MCF 10A (cell line): Measurements from ENCODE around the gene NFIB. TPM values are rescaled to one million over a fixed set of nuclear protein-coding genes. Genes with fewer than 3 reads are reported as not detected.

ENCODE experiments used
- BruUV-seq: library from RNA; stranded (reverse); fragments of 400-500 nt; replicated peaks from 2 replicates; lab custom pipeline; 2021; lab: Mats Ljungman, UMichigan
- CTCF ChIA-PET: fragments of 300-600 bp; sonication (Branson Sonifier 250); formaldehyde crosslinking; extraction: SDS; loops from one replicate; lab custom pipeline; 2021; ENCODE audit warnings: antibody characterized with exemption, inconsistent platforms; lab: Yijun Ruan, JAX
- POLR2A ChIA-PET: fragments of 300-600, 350-650 bp; sonication (Branson Sonifier 250); formaldehyde crosslinking; extraction: SDS; loops from one replicate; lab custom pipeline; 2020; ENCODE audit warnings: antibody characterized with exemption, inconsistent platforms; lab: Yijun Ruan, JAX
- DNase-seq: peaks from one replicate; pipeline ENCODE4 v3.0.0-alpha.2; 2018; ENCODE audit not compliant: unreplicated experiment
- H3K27ac Mint-ChIP-seq: one replicate; pipeline ENCODE4 v1.8.0; 2022; ENCODE audit warnings: mild to moderate bottlenecking, low read depth, mixed read lengths; ENCODE audit not compliant: unreplicated experiment
- H3K27me3 Mint-ChIP-seq: one replicate; pipeline ENCODE4 v1.8.0; 2022; ENCODE audit warnings: mixed read lengths; ENCODE audit not compliant: insufficient read depth, unreplicated experiment
- H3K36me3 Mint-ChIP-seq: one replicate; pipeline ENCODE4 v1.8.0; 2022; ENCODE audit warnings: mild to moderate bottlenecking, moderate library complexity, mixed read lengths; ENCODE audit not compliant: insufficient read depth, unreplicated experiment
- H3K4me1 Mint-ChIP-seq: one replicate; pipeline ENCODE4 v1.8.0; 2022; ENCODE audit warnings: mixed read lengths; ENCODE audit not compliant: insufficient read depth, unreplicated experiment
- H3K4me3 Mint-ChIP-seq: one replicate; pipeline ENCODE4 v1.8.0; 2022; ENCODE audit warnings: mild to moderate bottlenecking, moderate library complexity, mixed read lengths; ENCODE audit not compliant: unreplicated experiment
- H3K9me3 Mint-ChIP-seq: one replicate; pipeline ENCODE4 v1.8.0; 2022; ENCODE audit warnings: mixed read lengths; ENCODE audit not compliant: unreplicated experiment
- CTCF ChIP-seq: fragments of 200-600 bp; IDR thresholded peaks from one replicate; pipeline ENCODE4 v1.8.0; 2022; ENCODE audit warnings: antibody characterized with exemption, mild to moderate bottlenecking; ENCODE audit not compliant: unreplicated experiment
- intact Hi-C: fragments of 100-400 bp; cut with micrococcal nuclease; formaldehyde crosslinking; loops from 2 replicates; pipeline ENCODE4 v1.14.1; 2022
- total RNA-seq: library from RNA; stranded (reverse); gene quantifications from 2 replicates; pipeline ENCODE4 v1.2.3, GENCODE V29; 2022

The NFIB gene
- total RNA-seq, 1 experiment from 2014 or later: 70.8 TPM

GRCh38 chr9:14258156-14258555 lies 55.8 kb downstream of the NFIB start:
- intact Hi-C loops: no loop called here
- Mint-ChIP-seq H3K9me3 (no peaks in the 10 kb centered on the region), H3K36me3 (peaks cover 15% of the 10 kb centered on the region), H3K27me3 (no peaks in the 10 kb centered on the region), H3K27ac (peak overlapping the region; percentile 19), H3K4me3 (no peak overlapping the region), H3K4me1 (peaks cover 34% of the 10 kb centered on the region)
- no peak for DNase-seq
- BruUV-seq: no TSS peak
- no peak for TF ChIP-seq CTCF
- POLR2A ChIA-PET: interaction anchor here (1.1 to 1.9 kb wide), 3 partner anchors 56 to 121 kb away, joined by 3 to 4 read pairs (median 3); partner anchors contain the start of gene NFIB
- CTCF ChIA-PET: interaction anchor here (0.5 kb wide), 1 partner anchor 195 kb away, joined by 3 read pairs; no protein-coding TSS in a partner anchor

- peaks cover 21% of the 10 kb centered on the region for H3K36me3 Mint-ChIP-seq
- intact Hi-C loops: no loop called here
- H3K9me3 Mint-ChIP-seq: no peaks in the 10 kb centered on the region
- CTCF ChIA-PET: no interaction called here
- POLR2A ChIA-PET: interaction anchor here (1.1 to 1.9 kb wide), 5 partner anchors 11 to 76 kb away, joined by 3 to 4 read pairs (median 3); partner anchors contain the start of gene NFIB
- TF ChIP-seq CTCF: no peak
- no peak overlapping the region for H3K4me3 Mint-ChIP-seq
- BruUV-seq: no TSS peak
- H3K27me3 Mint-ChIP-seq: no peaks in the 10 kb centered on the region
- H3K4me1 Mint-ChIP-seq: peaks cover 47% of the 10 kb centered on the region
- DNase-seq: no peak
- H3K27ac Mint-ChIP-seq: no peak overlapping the region
Observed at GRCh38 chr9:14256588-14256987, 57.4 kb downstream of the NFIB start.

GRCh38 chr9:14251154-14252071 lies 62.5 kb downstream of the NFIB start:
- Mint-ChIP-seq H3K27ac (no peak overlapping the region), H3K4me3 (peak overlapping the region; percentile 48), H3K27me3 (no peaks in the 10 kb centered on the region), H3K9me3 (no peaks in the 10 kb centered on the region), H3K36me3 (peaks cover 29% of the 10 kb centered on the region), H3K4me1 (peaks cover 43% of the 10 kb centered on the region)
- peak; percentile 84 for DNase-seq
- TF ChIP-seq CTCF: no peak
- CTCF ChIA-PET: interaction anchor here (1.2 kb wide), 1 partner anchor 25 kb away, joined by 4 read pairs; no protein-coding TSS in a partner anchor
- BruUV-seq: no TSS peak
- POLR2A ChIA-PET: interaction anchor here (0.6 to 3.5 kb wide), 15 partner anchors 10 to 208 kb away, joined by 3 to 17 read pairs (median 4); no protein-coding TSS in a partner anchor
- intact Hi-C loops: loop anchor here (5.0 kb wide), 1 partner anchor 61 kb away; the partner anchor contains the start of gene NFIB

GRCh38 chr9:14250794-14251153 lies 63.2 kb downstream of the NFIB start:
- intact Hi-C loops: loop anchor here (5.0 kb wide), 1 partner anchor 62 kb away; the partner anchor contains the start of gene NFIB
- BruUV-seq: no TSS peak
- Mint-ChIP-seq H3K36me3 (peaks cover 29% of the 10 kb centered on the region), H3K27ac (no peak overlapping the region), H3K9me3 (no peaks in the 10 kb centered on the region), H3K27me3 (no peaks in the 10 kb centered on the region), H3K4me1 (peaks cover 45% of the 10 kb centered on the region), H3K4me3 (peak overlapping the region; percentile 48)
- TF ChIP-seq CTCF: no peak
- ChIA-PET POLR2A (interaction anchor here (0.6 to 3.5 kb wide), 12 partner anchors 10 to 165 kb away, joined by 3 to 17 read pairs (median 4); no protein-coding TSS in a partner anchor), CTCF (interaction anchor here (0.7 kb wide), 1 partner anchor 803 kb away, joined by 4 read pairs; no protein-coding TSS in a partner anchor)
- DNase-seq: no peak
